ENCODE measurements around the gene GOLGA6L24. TPM values are rescaled to one million over a fixed set of nuclear protein-coding genes. Genes with fewer than 3 reads are reported as not detected.

GOLGA6L24 gene, protein sequence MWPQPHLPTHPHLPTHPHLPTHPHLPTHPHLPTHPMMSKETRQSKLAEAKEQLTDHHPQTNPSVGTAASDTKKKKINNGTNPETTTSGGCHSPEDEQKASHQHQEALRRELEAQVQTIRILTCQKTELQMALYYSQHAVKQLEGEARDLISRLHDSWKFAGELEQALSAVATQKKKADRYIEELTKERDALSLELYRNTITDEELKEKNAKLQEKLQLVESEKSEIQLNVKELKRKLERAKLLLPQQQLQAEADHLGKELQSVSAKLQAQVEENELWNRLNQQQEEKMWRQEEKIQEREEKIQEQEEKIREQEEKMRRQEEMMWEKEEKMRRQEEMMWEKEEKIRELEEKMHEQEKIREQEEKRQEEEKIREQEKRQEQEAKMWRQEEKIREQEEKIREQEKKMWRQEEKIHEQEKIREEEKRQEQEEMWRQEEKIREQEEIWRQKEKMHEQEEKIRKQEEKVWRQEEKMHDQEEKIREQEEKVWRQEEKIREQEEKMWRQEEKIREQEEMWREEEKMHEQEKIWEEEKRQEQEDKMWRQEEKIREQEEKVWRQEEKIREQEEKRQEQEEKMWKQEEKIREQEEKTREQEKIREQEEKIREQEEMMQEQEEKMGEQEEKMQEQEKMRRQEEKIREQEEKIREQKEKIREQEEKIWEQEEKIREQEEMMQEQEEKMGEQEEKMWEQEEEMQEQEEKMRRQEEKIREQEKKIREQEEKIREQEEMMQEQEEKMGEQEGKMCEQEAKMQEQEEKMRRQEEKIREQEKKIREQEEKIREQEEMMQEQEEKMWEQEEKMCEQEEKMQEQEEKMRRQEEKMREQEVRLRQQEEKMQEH
- total RNA-seq: not detected in 2 replicates

DNA sequence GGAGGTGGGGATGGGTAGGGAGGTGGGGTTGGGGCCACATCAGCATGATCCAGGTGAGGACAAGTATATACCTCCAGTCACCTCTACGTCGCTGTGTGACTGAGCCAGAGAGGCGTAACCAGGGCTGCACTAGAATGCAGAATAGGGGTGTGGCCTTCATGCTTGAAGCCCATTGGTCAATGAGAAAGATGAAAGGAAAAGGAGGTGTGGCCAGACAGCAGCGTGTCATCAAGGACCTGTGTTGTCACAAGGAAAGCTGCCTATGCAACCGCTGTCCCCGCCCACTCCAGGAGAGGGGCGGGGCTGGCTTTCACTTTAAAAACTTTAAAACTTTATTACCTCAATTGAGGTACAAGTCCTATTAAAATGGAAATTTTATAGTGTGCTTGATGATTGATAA lies at the start of gene GOLGA6L24:
Gene GOLGA6L24 (minus strand): TSS at position 101 of the 400 bp plus-strand sequence. CDS start 61 bp downstream, at position 40.

DNA sequence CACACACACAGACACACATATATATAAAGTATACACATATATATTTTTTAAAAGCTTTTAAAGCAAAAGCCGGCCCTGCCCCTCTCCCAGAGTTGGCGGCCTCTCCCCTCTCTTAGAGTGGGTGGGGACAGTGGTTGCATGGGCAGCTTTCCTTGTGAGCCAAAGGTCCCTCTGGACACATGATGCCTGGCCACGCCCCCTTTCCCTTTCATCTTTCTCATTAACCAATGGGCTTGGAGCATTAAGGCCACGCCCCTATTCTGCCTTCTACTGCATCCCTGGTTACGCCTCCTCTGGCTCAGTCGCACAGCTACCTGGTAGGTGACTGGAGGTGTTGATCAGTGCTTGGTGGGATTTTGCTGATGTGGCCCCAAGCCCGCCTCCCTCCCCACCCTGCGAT lies 20.5 kb upstream of the GOLGA6L24 start, which contains the start of gene GOLGA8F:
Gene GOLGA8F (plus strand): TSS at position 301 of the 400 bp plus-strand sequence. CDS start 98 bp downstream, at position 399.

DNA sequence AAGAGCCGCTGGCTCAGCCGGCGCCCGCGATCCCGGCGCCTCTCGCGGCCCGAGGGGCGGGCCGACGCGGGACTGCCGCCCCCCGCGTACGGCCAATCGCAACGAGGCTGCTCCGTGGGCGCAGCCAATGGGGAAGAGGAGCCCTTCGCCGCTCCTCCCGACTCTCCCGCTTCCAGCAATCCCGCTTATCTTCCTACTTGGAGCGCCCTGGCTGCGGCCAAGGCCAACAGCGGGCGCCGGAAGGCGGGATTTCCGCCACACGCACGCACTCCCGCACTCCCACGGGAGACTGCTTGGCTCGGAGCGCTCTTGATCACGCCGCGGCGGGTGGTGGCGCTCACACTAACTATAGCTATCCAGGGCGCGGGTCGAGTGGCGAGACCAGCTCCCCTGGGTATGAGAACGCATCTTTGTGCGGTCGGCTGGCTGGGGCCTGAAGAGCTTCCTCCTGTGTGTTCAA lies 35.7 kb downstream of the GOLGA6L24 start, which contains the start of gene HERC2:
Gene HERC2 (minus strand): TSS at position 51 of the 460 bp plus-strand sequence. CDS start 746 bp downstream, outside the sequence.

Other genes starting within 250 kb of the GOLGA6L24 start
- 44.8 and 45.8 TPM in 2 replicates for gene HERC2, start 35.9 kb downstream of the GOLGA6L24 start, total RNA-seq
- gene GOLGA8F, start 20.6 kb upstream of the GOLGA6L24 start, total RNA-seq: not detected in 2 replicates
- gene GOLGA8G, start 174.9 kb upstream of the GOLGA6L24 start, total RNA-seq: not detected in 2 replicates
- not detected in 2 replicates for gene GOLGA6L25, start 195.5 kb upstream of the GOLGA6L24 start, total RNA-seq